Esophagus muscularis mucosa (tissue), 4 donors: ENCODE data around the gene TRMT44. TPM values are rescaled to one million over a fixed set of nuclear protein-coding genes. Genes with fewer than 3 reads are reported as not detected.

Experiments used
- DNase-seq: peaks from one replicate; pipeline ENCODE4 v3.0.0-alpha.2; 2017; ENCODE audit errors: extremely low spot score
- H3K27ac ChIP-seq, 4 donors: fragments of 200-600 bp; sonication (generic); replicated peaks in 1 of 4; 1 replicate in 3 of 4; 2 replicates in 1 of 4; pipeline ENCODE4 v1.5.1; 2016 to 2019; ENCODE audit warnings: mild to moderate bottlenecking in 1 of 4
- H3K27me3 ChIP-seq, 4 donors: fragments of 200-600 bp; sonication (generic); one replicate each; pipeline versions ENCODE4 v1.5.1 to v1.6.0; 2016 to 2019
- H3K36me3 ChIP-seq, 4 donors: fragments of 200-600 bp; sonication (generic); one replicate each; pipeline ENCODE4 v1.5.1; 2016 to 2019
- H3K4me1 ChIP-seq, 4 donors: fragments of 200-600 bp; sonication (generic); one replicate each; pipeline ENCODE4 v1.5.1; 2016 to 2019
- H3K4me3 ChIP-seq, 4 donors: fragments of 200-600 bp; sonication (generic); 1 replicate in 2 of 4; 2 replicates in 2 of 4; pipeline ENCODE4 v1.5.1; 2016 to 2019; ENCODE audit warnings: mild to moderate bottlenecking in 4 of 4, moderate library complexity in 1 of 4
- H3K9me3 ChIP-seq, 4 donors: fragments of 200-600 bp; sonication (generic); 1 replicate in 3 of 4; 2 replicates in 1 of 4; pipeline ENCODE4 v1.5.1; 2016 to 2019
- EP300 ChIP-seq: sonication (generic); formaldehyde crosslinking; IDR thresholded peaks from one replicate; pipeline ENCODE4 v1.6.1; 2017; ENCODE audit warnings: antibody characterized with exemption
- POLR2A ChIP-seq: fragments of 450-650 bp; IDR thresholded peaks from one replicate; pipeline ENCODE4 v1.6.1; 2017; ENCODE audit warnings: antibody characterized with exemption, moderate library complexity, mild to moderate bottlenecking, low read depth
- POLR2AphosphoS5 ChIP-seq, 2 donors: sonication (generic); formaldehyde crosslinking; IDR thresholded peaks; one replicate each; pipeline ENCODE4 v1.6.1; 2017; ENCODE audit warnings: antibody characterized with exemption in 2 of 2
- WGBS: methylation state at CpG from one replicate; pipeline ENCODE4 v1.1.5; 2018; 5-methylcytosine and 5-hydroxymethylcytosine counted together
- intact Hi-C: fragments of 100-400 bp; cut with DNase I; formaldehyde crosslinking; loops from one replicate; pipeline ENCODE4 v1.15.1; 2023
- small RNA-seq, 3 donors: library from RNA; depleted of rRNA; stranded (forward); fragments of <200 nt; gene quantifications; one replicate each; pipeline ENCODE3, GENCODE V24; 2016
- total RNA-seq, 4 donors: library from RNA; depleted of rRNA; stranded (reverse); fragments of >200 nt; gene quantifications; one replicate each; pipeline versions ENCODE4 v1.1.0 to v1.2.1, GENCODE V29; 2016
- TF ChIP-seq, protein P1 (sequence below), 3 experiments: fragments of 200-600 bp in 2 of 3; fragments of 450-650 bp in 1 of 3; sonication (generic) in 2 of 3; IDR thresholded peaks; one replicate each; pipeline ENCODE4 v1.5.1; 2017 to 2019; ENCODE audit warnings: antibody characterized with exemption in 3 of 3, mild to moderate bottlenecking in 2 of 3, moderate library complexity in 1 of 3

Gene TRMT44
- total RNA-seq, 4 donors from 2014 or later: 14.6 to 21.6 (median 19.4) TPM

DNA sequence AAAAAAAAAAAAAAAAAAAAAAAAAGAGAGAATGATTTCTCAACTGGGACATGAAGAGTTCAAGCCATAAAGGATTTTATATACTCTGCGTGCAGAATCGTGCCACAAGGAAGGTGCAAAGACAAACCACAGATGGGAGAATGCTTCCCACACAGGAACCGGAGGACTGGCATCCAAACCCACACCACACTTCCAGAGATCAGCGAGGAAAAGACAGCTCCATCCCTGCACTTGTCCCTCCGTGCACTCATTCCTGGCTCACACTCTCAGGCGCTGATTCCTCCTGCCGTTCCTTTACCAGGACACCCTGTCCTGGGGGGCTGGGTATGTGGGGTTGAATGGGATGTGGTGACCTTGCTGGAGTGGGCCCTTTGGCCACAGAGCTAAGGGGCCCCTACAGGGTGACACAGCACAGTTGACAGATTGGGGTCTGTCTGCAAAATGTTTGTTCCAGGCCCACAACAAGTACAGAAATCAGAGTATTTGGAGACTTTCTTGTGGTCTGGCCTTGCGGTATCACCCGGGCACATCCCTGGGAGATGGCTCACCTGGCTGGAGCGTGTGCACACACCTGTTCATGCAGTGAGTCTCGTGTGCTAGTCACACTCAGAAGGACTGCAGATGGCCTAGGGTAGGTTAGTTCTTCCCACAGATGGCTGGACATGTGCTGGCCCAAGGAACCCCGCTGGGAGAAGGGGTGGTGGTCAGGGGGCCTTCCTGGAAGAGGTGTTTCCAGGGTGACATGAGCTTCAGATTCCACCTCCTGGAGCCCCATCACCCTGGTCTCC lies 84.2 kb downstream of the TRMT44 start:
- TF ChIP-seq EP300 (no peak), POLR2A (no peak), POLR2AphosphoS5 (IDR thresholded peaks at IDR 0.05) (no peak)
- TF ChIP-seq, protein P1, sequence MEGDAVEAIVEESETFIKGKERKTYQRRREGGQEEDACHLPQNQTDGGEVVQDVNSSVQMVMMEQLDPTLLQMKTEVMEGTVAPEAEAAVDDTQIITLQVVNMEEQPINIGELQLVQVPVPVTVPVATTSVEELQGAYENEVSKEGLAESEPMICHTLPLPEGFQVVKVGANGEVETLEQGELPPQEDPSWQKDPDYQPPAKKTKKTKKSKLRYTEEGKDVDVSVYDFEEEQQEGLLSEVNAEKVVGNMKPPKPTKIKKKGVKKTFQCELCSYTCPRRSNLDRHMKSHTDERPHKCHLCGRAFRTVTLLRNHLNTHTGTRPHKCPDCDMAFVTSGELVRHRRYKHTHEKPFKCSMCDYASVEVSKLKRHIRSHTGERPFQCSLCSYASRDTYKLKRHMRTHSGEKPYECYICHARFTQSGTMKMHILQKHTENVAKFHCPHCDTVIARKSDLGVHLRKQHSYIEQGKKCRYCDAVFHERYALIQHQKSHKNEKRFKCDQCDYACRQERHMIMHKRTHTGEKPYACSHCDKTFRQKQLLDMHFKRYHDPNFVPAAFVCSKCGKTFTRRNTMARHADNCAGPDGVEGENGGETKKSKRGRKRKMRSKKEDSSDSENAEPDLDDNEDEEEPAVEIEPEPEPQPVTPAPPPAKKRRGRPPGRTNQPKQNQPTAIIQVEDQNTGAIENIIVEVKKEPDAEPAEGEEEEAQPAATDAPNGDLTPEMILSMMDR (IDR thresholded peaks at IDR 0.05): no peak

DNA sequence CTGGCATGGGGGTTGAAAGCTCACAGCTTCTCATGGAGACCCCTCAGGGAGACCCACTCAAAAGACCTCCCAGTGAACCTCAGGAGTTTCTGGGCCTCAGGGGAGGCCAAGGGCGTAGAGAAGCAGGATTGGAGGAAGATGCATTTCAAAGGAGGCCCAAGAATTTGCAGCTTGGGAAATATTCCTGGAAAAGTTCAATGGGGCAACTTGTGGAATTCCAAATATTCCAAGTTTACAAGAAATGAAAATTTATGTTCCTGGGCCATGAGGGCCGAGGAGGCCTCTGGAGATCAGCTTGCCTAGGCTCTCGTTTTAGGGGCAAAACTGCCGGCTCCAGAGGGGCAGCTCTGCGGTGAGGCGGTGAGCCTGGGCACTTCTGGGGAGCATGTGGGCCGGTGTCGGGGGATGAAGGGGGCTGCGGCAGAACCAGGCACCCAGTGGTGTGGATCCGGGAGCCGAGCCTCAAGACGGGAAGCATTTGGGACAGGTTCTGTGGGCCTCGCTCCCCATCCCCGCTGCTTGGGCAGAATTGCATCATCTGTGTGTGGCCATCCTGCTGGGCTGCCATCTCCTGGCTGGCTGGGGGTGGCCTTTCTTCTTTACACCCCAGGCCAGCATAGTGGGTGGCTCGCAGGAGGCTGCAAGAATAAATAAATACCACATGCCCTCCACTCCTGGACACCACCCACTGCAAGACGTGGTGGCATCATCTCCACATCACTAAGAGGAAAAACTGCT lies 85.0 kb downstream of the TRMT44 start:
- WGBS: 68% methylated on average over 15 of the region's 16 CpGs
- H3K27ac ChIP-seq: no peak overlapping the region
- H3K4me1 ChIP-seq: no peaks in the 10 kb centered on the region
- no peaks in the 10 kb centered on the region for H3K36me3 ChIP-seq
- no peak overlapping the region for H3K4me3 ChIP-seq
- peaks cover 0 to 18% (median 12%) of the 10 kb centered on the region in 4 donors for H3K9me3 ChIP-seq
- H3K27me3 ChIP-seq: no peaks in the 10 kb centered on the region
- TF ChIP-seq EP300: no peak
- TF ChIP-seq POLR2AphosphoS5 (IDR thresholded peaks at IDR 0.05): no peak
- no peak for TF ChIP-seq POLR2A
- TF ChIP-seq, protein P1 (IDR thresholded peaks at IDR 0.05): no peak
- DNase-seq: no peak
- intact Hi-C loops: no loop called here

More for the DNA sequence above, 84.2 kb downstream of the TRMT44 start:
- intact Hi-C loops: no loop called here
- Histone ChIP-seq H3K27me3 (no peaks in the 10 kb centered on the region), H3K9me3 (peaks cover 0 to 24% (median 14%) of the 10 kb centered on the region in 4 donors), H3K4me1 (no peaks in the 10 kb centered on the region), H3K4me3 (no peak overlapping the region), H3K27ac (no peak overlapping the region), H3K36me3 (no peaks in the 10 kb centered on the region)
- 73% methylated on average over 12 of the region's 12 CpGs for WGBS
- no peak for DNase-seq

Small RNA genes within 50 kb of the gene (small RNA-seq; reads per million reads assigned to genes)
- 0 to 6.1 (median 2.2) reads per million in 3 donors for gene RNA5SP152

Other genes starting within 250 kb of the TRMT44 start
- 10 to 100 TPM; 13.7 to 18.7 (median 15.2) TPM for gene SH3TC1, start 241.5 kb upstream of the TRMT44 start, total RNA-seq
- 10 to 100 TPM; 56.1 to 82.2 (median 67.2) TPM for gene HTRA3, start 171.0 kb upstream of the TRMT44 start, total RNA-seq
- 10 to 100 TPM; 32.0 to 77.2 (median 43.8) TPM for gene ACOX3, start 54 bp upstream of the TRMT44 start, total RNA-seq
- not detected for gene GPR78, start 139.6 kb downstream of the TRMT44 start, total RNA-seq
- 1 to 10 TPM in 3 of 4 donors, under 1 TPM in 1; 0.42 to 2.7 (median 2.2) TPM for gene CPZ, start 152.0 kb downstream of the TRMT44 start, total RNA-seq